A673 (cell line): Measurements from ENCODE around the gene LRP1. TPM values are rescaled to one million over a fixed set of nuclear protein-coding genes. Genes with fewer than 3 reads are reported as not detected.

Experiments used
- BruUV-seq: library from RNA; stranded (reverse); fragments of 400-500 nt; replicated peaks from 2 replicates; lab custom pipeline; 2021; lab: Mats Ljungman, UMichigan
- CTCF ChIA-PET: fragments of 300-600 bp; sonication (Branson Sonifier 250); formaldehyde crosslinking; loops from one replicate; lab custom pipeline; 2022; ENCODE audit warnings: antibody characterized with exemption; lab: Charles Lee
- POLR2A ChIA-PET: fragments of 300-600 bp; sonication (Branson Sonifier 250); formaldehyde crosslinking; loops from one replicate; lab custom pipeline; 2022; ENCODE audit warnings: antibody characterized with exemption; ENCODE audit not compliant: low non-redundant PET; lab: Charles Lee
- DNase-seq: peaks from one replicate; pipeline ENCODE4 v3.0.0-alpha.2; 2015; ENCODE audit warnings: low spot score
- H3K27ac ChIP-seq: fragments of 200-600 bp; sonication (generic); 2 replicates; pipeline ENCODE4 v1.5.1; 2016; ENCODE audit warnings: mixed run types, low read depth, mild to moderate bottlenecking, mixed read lengths, antibody characterized with exemption, low read length; ENCODE audit not compliant: poor library complexity, severe bottlenecking
- H3K27me3 ChIP-seq: fragments of 200-600 bp; sonication (generic); replicated peaks from 2 replicates; pipeline ENCODE4 v1.6.1; 2017; ENCODE audit warnings: mixed run types, low read depth, mild to moderate bottlenecking, mixed read lengths, antibody characterized with exemption, low read length; ENCODE audit not compliant: insufficient read depth, poor library complexity
- H3K36me3 ChIP-seq: fragments of 200-600 bp; sonication (generic); 2 replicates; pipeline ENCODE4 v1.6.1; 2016; ENCODE audit warnings: mixed run types, mild to moderate bottlenecking, mixed read lengths, antibody characterized with exemption, low read length; ENCODE audit not compliant: insufficient read depth, poor library complexity, severe bottlenecking
- H3K4me1 ChIP-seq: fragments of 200-600 bp; sonication (generic); 2 replicates; pipeline ENCODE4 v1.6.1; 2017; ENCODE audit warnings: mixed run types, mild to moderate bottlenecking, mixed read lengths, antibody characterized with exemption, low read length; ENCODE audit not compliant: insufficient read depth, poor library complexity, severe bottlenecking
- H3K4me3 ChIP-seq: fragments of 200-600 bp; sonication (generic); 2 replicates; pipeline ENCODE4 v1.5.1; 2016; ENCODE audit warnings: low read depth, mixed run types, mild to moderate bottlenecking, mixed read lengths, low read length; ENCODE audit not compliant: poor library complexity, severe bottlenecking
- H3K9me3 ChIP-seq: fragments of 200-600 bp; sonication (generic); 2 replicates; pipeline ENCODE4 v1.6.1; 2016; ENCODE audit warnings: mixed run types, low read depth, mild to moderate bottlenecking, mixed read lengths, antibody characterized with exemption, low read length; ENCODE audit not compliant: poor library complexity, severe bottlenecking
- CTCF ChIP-seq: fragments of 300-800, 200-600 bp; sonication (generic); conservative IDR thresholded peaks from 2 replicates; pipeline ENCODE4 v1.5.1; 2017; ENCODE audit warnings: low read depth, mild to moderate bottlenecking, antibody characterized with exemption, low read length, moderate library complexity, mixed read lengths
- EZH2 ChIP-seq: fragments of 200-600 bp; sonication (generic); IDR thresholded peaks from 2 replicates; pipeline ENCODE4 v1.6.1; 2017; ENCODE audit warnings: borderline replicate concordance, low read depth, mild to moderate bottlenecking, mixed read lengths, antibody characterized with exemption, low read length; ENCODE audit not compliant: poor library complexity, severe bottlenecking
- intact Hi-C: fragments of 100-400 bp; cut with micrococcal nuclease; formaldehyde crosslinking; loops from one replicate; pipeline ENCODE4 v1.10.0; 2022; ENCODE audit not compliant: unreplicated experiment
- total RNA-seq: library from RNA; stranded (reverse); gene quantifications from 2 replicates; pipeline ENCODE4 v1.2.3, GENCODE V29; 2021

Gene LRP1
- total RNA-seq, 1 experiment from 2014 or later, result 31.0 TPM

- Histone ChIP-seq H3K27me3 (no peaks in the 10 kb centered on the region), H3K27ac (no peak overlapping the region), H3K36me3 (peaks cover 11% of the 10 kb centered on the region), H3K4me3 (no peak overlapping the region), H3K9me3 (no peaks in the 10 kb centered on the region), H3K4me1 (no peaks in the 10 kb centered on the region)
- TF ChIP-seq EZH2 (no peak), CTCF (peak; percentile 91)
- peak; percentile 79 for DNase-seq
- CTCF ChIA-PET, result interaction anchor here (0.6 to 1.4 kb wide), 9 partner anchors 10 to 114 kb away, joined by 3 to 8 read pairs (median 4); partner anchors contain the start of gene STAT6
- BruUV-seq, result no TSS peak
- POLR2A ChIA-PET, result interaction anchor here (0.7 kb wide), 1 partner anchor 123 kb away, joined by 3 read pairs; no protein-coding TSS in a partner anchor
- intact Hi-C loops, result loop anchor here (2.0 to 10.0 kb wide), 3 partner anchors 58 to 428 kb away; partner anchors contain the start of genes PRIM1 and ZBTB39
These were observed 54.8 kb downstream of the LRP1 start for GRCh38 chr12:57182918-57183575.

- no peak for DNase-seq
- TF ChIP-seq EZH2 (no peak), CTCF (no peak)
- POLR2A ChIA-PET, result no interaction called here
These were observed 55.8 kb downstream of the LRP1 start for GRCh38 chr12:57183939-57184725.

GRCh38 chr12:57185403-57185802 lies 57.1 kb downstream of the LRP1 start:
- POLR2A ChIA-PET, result no interaction called here

More at GRCh38 chr12:57183939-57184725, 55.8 kb downstream of the LRP1 start:
- Histone ChIP-seq H3K27ac (no peak overlapping the region), H3K9me3 (no peaks in the 10 kb centered on the region), H3K4me3 (no peak overlapping the region), H3K36me3 (peaks cover 11% of the 10 kb centered on the region), H3K4me1 (no peaks in the 10 kb centered on the region), H3K27me3 (no peaks in the 10 kb centered on the region)
- CTCF ChIA-PET, result interaction anchor here (1.4 kb wide), 1 partner anchor 73 kb away, joined by 5 read pairs; the partner anchor contains the start of gene STAT6
- BruUV-seq, result no TSS peak
- intact Hi-C loops, result loop anchor here (2.0 to 10.0 kb wide), 3 partner anchors 59 to 429 kb away; partner anchors contain the start of genes PRIM1 and ZBTB39

More at GRCh38 chr12:57185403-57185802, 57.1 kb downstream of the LRP1 start:
- BruUV-seq, result no TSS peak
- Histone ChIP-seq H3K4me3 (no peak overlapping the region), H3K4me1 (peaks cover 8% of the 10 kb centered on the region), H3K27me3 (no peaks in the 10 kb centered on the region), H3K9me3 (no peaks in the 10 kb centered on the region), H3K27ac (no peak overlapping the region), H3K36me3 (peaks cover 8% of the 10 kb centered on the region)
- CTCF ChIA-PET, result no interaction called here
- intact Hi-C loops, result loop anchor here (10.0 kb wide), 1 partner anchor 431 kb away; the partner anchor contains the start of gene PRIM1
- TF ChIP-seq CTCF (no peak), EZH2 (no peak)
- DNase-seq, result no peak
